GM19452 (cell line): ENCODE measurements around the gene RADIL.

Source experiments
- ATAC-seq: cut with Tn5 transposase; IDR thresholded peaks from one replicate; pipeline ENCODE4 v1.9.1; 2021; ENCODE audit not compliant: unreplicated experiment

RADIL gene

GRCh38 chr7:4783292-4783652, 100.2 kb downstream of the RADIL start:
- ATAC-seq = no peak

DNA sequence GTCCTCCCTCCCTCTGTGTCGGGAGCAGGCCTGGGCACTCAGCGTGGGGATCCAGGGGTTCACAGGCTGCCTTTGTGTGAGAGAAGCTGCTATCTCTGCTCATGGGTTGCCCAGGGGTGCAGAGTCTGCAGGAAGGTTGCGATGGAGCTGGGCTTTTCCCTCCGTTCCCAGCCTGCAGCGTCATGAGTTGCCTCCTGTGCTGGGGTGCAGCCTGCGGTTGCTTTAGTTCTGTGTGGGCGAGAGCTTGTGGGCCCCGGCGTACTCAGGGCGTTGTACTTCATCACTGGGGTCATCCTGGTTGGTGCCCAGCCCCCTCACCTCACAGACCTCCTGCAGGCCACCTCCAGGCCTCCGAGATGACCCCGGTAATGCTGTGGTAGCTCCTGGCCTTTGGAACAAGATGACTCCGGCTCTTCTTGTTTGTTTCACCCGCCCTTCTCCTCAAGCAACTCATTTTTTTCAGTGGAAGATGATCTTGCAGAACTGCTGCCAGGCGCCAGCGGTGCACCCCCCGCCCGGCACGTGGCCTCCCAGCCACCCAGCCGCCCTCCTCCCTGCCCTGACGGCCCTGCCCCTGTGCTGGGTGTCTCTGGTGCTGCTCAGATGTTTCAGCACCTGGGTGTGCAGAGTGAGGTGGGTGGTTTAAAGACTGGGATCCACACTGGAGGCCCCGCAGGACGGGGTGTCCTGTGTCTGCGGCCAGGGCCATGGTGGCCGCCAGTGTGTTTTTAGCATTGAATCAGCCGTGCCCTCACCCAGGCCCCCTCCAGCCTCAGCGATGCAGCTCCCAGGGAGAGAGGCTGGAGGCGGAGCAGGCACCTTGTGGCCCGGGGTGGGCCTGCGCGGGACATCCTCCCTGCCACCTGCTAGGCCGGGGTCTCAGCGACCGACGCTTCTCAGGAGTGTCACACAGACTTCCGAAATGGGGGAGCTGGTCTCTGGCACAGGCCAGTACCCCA, 100.9 kb downstream of the RADIL start:
- ATAC-seq = no peak

DNA sequence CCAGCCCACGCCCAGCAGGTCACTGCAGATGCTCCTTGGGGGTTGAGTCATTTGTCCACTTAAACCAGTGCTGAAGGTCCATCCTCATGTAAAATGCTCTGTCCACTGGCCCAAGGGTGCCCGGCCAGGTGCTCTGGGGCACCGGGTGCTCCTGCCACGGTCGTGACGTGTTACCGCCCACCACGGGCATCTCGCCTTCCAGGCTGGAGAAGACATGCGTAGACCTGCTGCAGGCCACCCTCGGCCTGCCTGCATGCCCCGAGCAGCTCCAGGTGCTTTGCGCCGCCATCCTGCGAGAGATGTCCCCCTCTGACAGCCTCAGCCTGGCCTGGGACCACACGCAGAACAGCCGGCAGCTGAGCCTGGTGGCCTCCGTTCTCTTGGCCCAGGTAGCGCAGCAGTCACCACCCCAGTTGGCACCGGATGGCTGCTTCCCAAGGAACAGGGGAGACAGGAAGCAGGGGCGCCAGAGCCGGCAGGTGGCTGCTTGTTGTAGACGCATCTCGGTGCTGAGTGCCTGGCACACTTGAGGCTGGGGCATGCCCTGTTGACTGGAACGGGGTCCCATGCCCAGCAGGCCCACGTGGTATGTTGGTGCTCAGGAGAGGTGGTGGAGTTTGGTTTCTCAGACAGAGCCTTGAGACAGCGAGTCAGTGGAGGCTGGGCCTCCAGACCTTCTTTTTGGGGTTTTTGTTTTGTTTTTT, 102.0 kb downstream of the RADIL start:
- no peak for ATAC-seq

DNA sequence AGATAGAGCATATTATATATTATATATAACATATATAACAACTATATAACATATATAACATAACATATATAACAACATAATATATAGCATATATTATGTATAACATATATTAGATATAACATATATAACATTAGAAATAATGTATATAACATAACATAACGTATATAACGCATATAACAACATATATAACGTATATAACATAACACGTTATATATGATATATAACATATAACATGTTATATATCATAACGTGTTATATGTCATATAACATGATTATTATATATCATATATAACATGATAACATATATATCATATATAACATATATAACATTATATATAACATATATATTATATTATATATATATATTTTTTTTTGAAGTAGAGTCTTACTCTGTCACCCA, 104.4 kb downstream of the RADIL start:
- ATAC-seq = no peak

DNA sequence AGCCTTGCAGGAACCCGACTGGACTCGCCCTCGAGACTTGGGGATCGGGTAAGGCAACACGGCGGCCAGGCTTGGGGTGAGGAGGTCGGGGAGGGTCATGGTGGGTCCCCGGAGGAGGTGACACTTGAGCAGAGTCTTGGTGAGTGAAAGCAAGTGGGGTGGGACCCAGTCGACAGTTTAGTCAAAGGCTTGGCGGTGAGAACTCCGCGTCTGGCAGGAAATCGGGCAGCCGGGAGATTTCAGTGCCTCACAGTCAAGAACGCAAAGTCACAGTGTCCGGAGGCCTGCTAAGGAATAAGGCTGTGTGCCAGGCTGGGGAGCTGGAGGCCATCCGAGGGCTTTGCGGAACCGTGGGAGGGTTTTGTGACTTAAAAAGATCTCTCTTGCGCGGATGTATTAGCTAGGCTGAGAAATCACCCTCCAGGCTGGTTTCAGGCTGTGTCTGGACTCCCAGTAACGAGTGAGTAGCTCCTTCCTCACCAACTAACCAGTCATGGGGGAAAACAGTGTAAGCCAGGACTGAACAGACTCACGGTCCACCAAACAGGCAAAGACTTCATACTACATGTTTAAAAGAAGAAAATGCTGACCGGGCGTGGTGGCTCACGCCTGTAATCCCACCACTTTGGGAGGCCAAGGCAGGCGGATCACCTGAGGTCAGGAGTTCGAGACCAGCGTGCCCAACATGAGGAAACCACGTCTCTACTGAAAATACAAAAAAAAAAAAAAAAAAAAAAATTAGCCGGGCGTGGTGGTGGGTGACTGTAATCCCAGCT, 107.5 kb downstream of the RADIL start:
- peak; percentile 28 for ATAC-seq

- ATAC-seq = peak; percentile 92
Measured at GRCh38 chr7:4775250-4775847, 108.2 kb downstream of the RADIL start, which contains the start of gene AP5Z1. Gene AP5Z1 (plus strand): TSS chr7:4775623. CDS start chr7:4775716, 93 bp downstream.

DNA sequence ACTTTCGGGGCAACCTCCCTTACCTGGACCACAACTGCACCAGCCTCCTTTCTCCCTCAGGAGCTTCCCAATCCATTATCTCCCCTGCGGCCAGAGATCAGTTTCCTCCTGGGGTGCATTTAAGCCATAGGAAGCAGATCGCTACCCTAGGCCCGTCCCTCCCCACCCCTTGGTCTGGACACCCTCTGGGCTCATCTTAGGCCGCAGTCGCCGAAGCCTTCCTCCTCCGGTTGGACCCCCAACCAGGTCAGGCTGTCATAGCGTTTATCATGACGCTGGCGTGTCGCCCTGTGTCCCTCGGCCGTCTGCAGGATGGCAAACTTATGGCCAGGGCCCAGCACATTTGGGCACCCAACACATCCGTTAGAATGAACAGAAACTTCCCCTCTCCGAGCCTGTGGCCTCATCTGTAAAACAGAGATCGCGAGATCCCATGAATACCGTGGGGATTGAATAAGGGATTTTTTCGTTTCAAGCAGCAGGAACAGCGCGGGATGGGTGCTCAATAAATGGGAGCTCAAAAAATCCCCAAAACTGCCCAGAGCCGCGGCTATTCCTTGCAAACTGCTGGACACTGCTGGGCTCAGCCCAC, 108.8 kb downstream of the RADIL start:
- ATAC-seq = peak; percentile 25

- no peak for ATAC-seq
Measured at GRCh38 chr7:4774007-4774406, 109.5 kb downstream of the RADIL start.

DNA sequence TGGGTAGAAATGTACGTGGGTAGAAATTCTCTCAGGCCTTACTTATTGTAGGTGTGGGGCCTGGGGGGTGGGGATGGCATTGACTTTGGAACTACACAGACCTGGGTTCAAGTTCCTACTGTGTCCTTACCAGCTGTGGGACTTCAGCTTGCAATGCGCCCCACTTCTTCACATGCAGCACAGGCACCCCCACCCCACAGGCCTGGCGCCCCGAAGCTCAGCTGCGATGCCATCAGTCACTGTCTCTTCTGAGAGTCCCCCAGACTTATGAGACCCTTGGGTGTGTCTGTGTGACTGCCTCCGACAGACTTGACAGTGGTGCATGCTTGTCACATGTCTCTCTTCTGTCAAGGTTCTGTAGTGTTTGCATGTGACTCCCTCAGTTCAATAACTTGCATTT, 111.2 kb downstream of the RADIL start:
- ATAC-seq = no peak

- no peak for ATAC-seq
Measured at GRCh38 chr7:4771737-4772136, 111.8 kb downstream of the RADIL start.

DNA sequence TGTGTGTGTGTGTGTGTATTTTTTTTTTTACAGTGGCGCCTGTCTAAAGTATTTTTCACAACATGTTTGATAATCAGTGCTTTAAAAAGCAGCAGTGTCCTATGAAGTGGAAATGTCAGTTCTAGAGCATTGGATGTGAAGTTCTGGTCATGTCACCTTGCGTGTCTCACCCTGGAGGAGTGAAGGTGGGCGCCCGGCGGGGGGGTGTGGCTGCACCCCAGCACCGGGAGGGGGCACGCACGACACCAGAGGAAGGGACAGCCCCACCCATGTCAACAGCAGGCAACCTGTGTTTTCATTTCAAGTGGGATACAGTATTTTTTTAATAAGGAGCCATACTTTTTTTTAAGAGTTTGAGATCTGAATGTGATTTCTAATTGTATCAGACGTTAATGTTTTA, 112.6 kb downstream of the RADIL start:
- ATAC-seq = no peak

- ATAC-seq = no peak
Measured at GRCh38 chr7:4769761-4770160, 113.8 kb downstream of the RADIL start.

DNA sequence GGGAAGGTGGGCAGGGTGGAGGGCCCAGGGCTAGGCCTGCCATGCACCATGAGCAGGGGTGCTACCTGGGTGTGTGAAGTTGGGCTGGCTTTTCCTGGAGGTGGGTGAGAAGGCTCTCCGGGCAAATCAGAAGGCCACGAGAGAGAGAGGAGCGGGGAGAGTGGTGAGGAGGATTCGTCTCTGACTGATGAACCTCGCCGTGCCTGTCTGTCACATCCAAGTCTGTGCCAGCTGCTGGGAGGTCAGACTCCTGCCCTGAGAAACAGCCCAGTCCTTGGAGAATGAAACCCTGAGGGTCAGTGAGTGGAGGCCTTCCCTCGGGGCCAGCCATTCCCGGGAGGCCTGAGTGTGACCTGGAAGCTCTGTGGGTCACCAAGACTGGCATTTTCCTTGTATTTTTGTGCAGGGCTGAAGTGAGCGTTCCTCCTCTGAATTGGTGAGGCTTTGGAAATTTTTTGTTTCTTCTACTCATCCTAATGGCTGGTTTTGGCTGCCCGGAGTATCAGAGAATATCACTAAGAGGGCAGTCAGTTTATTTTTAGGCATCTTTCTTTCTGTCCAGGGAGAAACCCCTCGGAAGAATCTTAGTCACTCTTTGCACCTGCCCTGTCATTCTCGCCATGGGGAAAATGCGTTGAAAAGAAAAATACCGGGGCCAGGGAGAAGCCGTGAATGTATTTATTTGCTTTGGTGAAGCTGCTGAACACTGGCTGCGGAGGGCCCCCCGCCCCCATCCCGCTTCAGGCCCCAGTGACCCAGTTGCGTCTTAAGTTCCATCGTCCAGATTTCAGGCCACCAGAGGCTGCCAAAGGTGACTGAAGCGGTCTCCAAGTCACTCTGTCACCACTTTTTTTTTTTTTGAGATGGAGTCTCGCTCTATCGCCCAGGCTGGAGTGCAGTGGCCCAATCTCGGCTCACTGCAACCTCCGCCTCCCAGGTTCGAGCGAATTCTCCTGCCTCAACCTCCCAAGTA, 114.6 kb downstream of the RADIL start:
- no peak for ATAC-seq

GRCh38 chr7:4766666-4767519, 116.6 kb downstream of the RADIL start:
- ATAC-seq = no peak

DNA sequence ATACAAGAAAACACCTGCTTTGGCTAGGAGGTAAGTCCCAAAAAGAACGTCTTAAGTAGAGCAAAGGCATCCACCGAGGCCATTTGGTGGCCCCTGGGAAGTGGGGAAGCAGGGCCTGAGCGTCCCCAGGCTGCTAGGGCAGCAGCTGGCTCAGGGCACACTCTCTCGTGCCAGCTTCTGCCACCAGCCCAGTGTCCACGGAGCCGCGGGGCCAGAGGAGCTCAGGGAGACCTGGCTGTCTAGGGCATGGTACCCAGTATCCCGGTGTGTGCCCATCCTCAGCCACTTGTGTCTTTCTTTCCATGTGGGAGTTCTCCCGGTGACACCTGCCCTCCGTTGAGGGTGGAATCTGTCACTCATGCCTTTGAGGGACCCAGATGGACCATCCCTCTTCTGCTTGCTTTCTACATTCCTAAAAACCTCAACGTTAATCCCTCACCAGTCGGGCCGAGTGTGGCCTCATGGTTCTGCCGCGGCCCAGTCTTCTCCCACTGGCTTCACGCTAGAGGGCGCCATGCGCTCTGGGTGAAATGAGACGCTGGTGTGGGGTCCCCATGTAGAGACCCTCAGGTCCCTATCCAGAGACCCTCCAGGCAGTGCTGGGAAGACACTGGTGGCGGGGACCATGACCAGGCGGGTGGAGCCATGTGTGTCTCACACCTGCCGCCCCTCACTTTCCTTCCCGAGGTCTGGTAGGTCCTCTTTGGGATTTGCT, 117.6 kb downstream of the RADIL start:
- no peak for ATAC-seq

- ATAC-seq = no peak
Measured at GRCh38 chr7:4764402-4765007, 119.0 kb downstream of the RADIL start.

DNA sequence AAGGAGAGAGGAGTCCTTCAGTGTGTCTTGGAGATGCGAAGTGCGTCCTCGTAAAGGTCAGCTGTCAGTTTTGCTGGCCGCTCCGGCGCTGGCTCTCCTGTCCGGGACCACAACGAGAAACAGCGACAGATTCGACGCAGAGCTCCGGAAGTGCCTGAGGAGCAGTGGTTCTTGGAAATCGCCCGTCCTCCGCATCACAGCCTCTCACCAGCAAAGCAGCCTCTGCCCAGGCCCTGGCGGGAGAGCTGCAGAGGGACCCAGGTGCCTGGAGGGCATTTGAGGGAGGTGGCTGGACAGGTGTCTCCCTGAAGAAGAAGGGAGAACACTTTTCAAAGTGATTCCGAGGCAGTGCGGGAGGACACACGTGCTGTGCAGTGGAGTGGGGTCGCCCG, 119.7 kb downstream of the RADIL start:
- ATAC-seq = no peak
